SK-N-SH (cell line): ENCODE data around the gene RASA3.

Experiments
- GATA2 ChIP-seq: sonication (generic); formaldehyde crosslinking; IDR thresholded peaks from 2 replicates; pipeline ENCODE4 v1.5.0; 2020; ENCODE audit warnings: mild to moderate bottlenecking, missing genetic modification reagents
- NFIC ChIP-seq: IDR thresholded peaks from 2 replicates; pipeline ENCODE4 v1.4.0; 2012; ENCODE audit warnings: borderline replicate concordance
- RAD21 ChIP-seq: IDR thresholded peaks from 2 replicates; pipeline ENCODE4 v1.6.1; 2012; ENCODE audit warnings: mild to moderate bottlenecking, low read length
- RFX5 ChIP-seq: IDR thresholded peaks from 2 replicates; pipeline ENCODE4 v1.6.1; 2012; ENCODE audit warnings: mild to moderate bottlenecking, improper control_type of control experiment, low read length
- SIN3A ChIP-seq: IDR thresholded peaks from 2 replicates; pipeline ENCODE4 v1.6.1; 2012; ENCODE audit warnings: low read depth, mild to moderate bottlenecking, low read length, moderate library complexity, borderline replicate concordance
- YY1 ChIP-seq: IDR thresholded peaks from 2 replicates; pipeline ENCODE4 v1.4.0; 2012; ENCODE audit warnings: low read depth, mild to moderate bottlenecking
- TF ChIP-seq, protein P1 (sequence below): fragments of 200-600 bp; sonication (generic); IDR thresholded peaks from 2 replicates; pipeline ENCODE4 v1.6.1; 2017; ENCODE audit warnings: antibody characterized with exemption, mild to moderate bottlenecking, moderate library complexity
- TF ChIP-seq, protein P2 (sequence below): IDR thresholded peaks from 2 replicates; pipeline ENCODE4 v1.6.1; 2012; ENCODE audit warnings: mild to moderate bottlenecking, low read depth, low read length, moderate library complexity
- TF ChIP-seq, protein P3 (sequence below): fragments of 150-350 bp; IDR thresholded peaks from 2 replicates; pipeline ENCODE4 v1.6.1; 2017; ENCODE audit warnings: antibody characterized with exemption, low read length, low read depth, borderline replicate concordance

DNA sequence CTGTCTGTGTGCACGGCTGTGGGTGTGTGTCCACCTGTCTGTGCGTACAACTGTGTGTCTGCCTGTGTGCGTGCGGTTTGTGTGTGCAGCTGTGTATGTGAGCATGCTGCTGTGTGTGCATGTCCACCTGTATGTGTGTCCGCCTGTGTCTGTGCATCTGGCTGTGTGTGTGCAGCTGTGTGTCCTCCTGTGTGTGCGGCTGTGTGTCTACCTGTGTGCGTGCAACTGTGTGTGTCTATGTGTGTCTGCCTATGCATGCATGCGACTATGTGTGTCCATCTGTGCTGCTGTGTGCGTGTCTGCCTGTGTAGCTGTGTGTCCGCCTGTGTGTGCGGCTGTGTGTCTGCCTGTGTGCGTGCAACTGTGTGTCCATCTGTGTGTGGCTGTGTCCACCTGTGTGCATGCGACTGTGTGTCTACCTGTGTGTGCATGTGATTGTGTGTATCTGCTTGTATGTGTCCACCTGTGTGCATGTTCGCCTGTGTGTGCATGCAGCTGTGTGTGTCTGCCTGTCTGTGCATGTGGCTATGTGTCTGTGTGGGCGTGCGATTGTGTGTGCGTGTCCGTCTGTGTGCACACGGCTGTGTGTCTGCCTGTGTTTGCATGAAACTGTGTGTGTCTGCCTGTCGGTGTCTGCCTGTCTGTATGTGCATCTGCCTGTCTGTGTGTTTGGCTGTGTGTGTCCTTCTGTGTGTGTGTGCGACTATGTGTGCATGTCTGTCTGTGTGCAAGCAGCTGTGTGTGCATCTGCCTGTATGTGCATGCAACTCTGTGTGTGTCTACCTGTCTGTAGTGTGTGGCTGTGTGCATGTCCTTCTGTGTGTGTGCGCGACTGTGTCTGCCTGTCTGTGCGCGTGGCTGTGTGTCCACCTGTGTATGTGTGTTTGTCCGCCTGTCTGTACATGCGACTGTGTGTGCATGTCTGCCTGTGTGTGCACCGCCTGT lies 101.5 kb downstream of the RASA3 start:
- TF ChIP-seq NFIC: no peak
- TF ChIP-seq, protein P1, sequence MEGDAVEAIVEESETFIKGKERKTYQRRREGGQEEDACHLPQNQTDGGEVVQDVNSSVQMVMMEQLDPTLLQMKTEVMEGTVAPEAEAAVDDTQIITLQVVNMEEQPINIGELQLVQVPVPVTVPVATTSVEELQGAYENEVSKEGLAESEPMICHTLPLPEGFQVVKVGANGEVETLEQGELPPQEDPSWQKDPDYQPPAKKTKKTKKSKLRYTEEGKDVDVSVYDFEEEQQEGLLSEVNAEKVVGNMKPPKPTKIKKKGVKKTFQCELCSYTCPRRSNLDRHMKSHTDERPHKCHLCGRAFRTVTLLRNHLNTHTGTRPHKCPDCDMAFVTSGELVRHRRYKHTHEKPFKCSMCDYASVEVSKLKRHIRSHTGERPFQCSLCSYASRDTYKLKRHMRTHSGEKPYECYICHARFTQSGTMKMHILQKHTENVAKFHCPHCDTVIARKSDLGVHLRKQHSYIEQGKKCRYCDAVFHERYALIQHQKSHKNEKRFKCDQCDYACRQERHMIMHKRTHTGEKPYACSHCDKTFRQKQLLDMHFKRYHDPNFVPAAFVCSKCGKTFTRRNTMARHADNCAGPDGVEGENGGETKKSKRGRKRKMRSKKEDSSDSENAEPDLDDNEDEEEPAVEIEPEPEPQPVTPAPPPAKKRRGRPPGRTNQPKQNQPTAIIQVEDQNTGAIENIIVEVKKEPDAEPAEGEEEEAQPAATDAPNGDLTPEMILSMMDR: no peak
- no peak for TF ChIP-seq SIN3A
- TF ChIP-seq YY1: no peak
- TF ChIP-seq, protein P2, sequence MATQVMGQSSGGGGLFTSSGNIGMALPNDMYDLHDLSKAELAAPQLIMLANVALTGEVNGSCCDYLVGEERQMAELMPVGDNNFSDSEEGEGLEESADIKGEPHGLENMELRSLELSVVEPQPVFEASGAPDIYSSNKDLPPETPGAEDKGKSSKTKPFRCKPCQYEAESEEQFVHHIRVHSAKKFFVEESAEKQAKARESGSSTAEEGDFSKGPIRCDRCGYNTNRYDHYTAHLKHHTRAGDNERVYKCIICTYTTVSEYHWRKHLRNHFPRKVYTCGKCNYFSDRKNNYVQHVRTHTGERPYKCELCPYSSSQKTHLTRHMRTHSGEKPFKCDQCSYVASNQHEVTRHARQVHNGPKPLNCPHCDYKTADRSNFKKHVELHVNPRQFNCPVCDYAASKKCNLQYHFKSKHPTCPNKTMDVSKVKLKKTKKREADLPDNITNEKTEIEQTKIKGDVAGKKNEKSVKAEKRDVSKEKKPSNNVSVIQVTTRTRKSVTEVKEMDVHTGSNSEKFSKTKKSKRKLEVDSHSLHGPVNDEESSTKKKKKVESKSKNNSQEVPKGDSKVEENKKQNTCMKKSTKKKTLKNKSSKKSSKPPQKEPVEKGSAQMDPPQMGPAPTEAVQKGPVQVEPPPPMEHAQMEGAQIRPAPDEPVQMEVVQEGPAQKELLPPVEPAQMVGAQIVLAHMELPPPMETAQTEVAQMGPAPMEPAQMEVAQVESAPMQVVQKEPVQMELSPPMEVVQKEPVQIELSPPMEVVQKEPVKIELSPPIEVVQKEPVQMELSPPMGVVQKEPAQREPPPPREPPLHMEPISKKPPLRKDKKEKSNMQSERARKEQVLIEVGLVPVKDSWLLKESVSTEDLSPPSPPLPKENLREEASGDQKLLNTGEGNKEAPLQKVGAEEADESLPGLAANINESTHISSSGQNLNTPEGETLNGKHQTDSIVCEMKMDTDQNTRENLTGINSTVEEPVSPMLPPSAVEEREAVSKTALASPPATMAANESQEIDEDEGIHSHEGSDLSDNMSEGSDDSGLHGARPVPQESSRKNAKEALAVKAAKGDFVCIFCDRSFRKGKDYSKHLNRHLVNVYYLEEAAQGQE: no peak
- no peak for TF ChIP-seq RFX5
- no peak for TF ChIP-seq GATA2 (CRISPR knock-in tag)
- TF ChIP-seq, protein P3, sequence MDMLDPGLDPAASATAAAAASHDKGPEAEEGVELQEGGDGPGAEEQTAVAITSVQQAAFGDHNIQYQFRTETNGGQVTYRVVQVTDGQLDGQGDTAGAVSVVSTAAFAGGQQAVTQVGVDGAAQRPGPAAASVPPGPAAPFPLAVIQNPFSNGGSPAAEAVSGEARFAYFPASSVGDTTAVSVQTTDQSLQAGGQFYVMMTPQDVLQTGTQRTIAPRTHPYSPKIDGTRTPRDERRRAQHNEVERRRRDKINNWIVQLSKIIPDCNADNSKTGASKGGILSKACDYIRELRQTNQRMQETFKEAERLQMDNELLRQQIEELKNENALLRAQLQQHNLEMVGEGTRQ: no peak
- no peak for TF ChIP-seq RAD21
